Measurements from ENCODE around the gene SFMBT1. TPM values are rescaled to one million over a fixed set of nuclear protein-coding genes. Genes with fewer than 3 reads are reported as not detected.

The SFMBT1 gene
- total and polyA plus RNA-seq, 9 of the 15 experiments (the other 6 are each of a cell fraction or from before 2014, with no cell fraction given): 0.76 to 6.6 (median 3.6) TPM

GRCh38 chr3:52931328-52931727, 114.5 kb downstream of the SFMBT1 start:
- no peaks in the 10 kb centered on the region; a peak in 1 of 5 replicates for H3K4me1 ChIP-seq (replicated peaks in 1 of 2; ENCODE audit: control insufficient read depth in 2 of 2, insufficient read depth in 2 of 2, low read length in 2 of 2)
- H3K9me3 ChIP-seq (replicated peaks; ENCODE audit: control insufficient read depth, insufficient read depth, low read depth, low read length): no peaks in the 10 kb centered on the region
- no peaks in the 10 kb centered on the region for H4K20me1 ChIP-seq (replicated peaks; ENCODE audit: control insufficient read depth, insufficient read depth, low read length)
- intact Hi-C loops (cut with micrococcal nuclease): no loop called here
- ATAC-seq (no peak), DNase-seq (ENCODE audit: extremely low read depth in 1 of 4, low spot score in 3 of 4) (no peak), FAIRE-seq (no peak)
- TF ChIP-seq DMBX1 (CRISPR knock-in tag; IDR thresholded peaks at IDR 0.05; ENCODE audit: borderline replicate concordance) (no peak), NR2C1 (IDR thresholded peaks at IDR 0.05) (no peak), NR2C1 (tag; IDR thresholded peaks at IDR 0.05) (no peak), U2AF2 (optimal IDR thresholded peaks at IDR 0.05; ENCODE audit: low read depth, low read length) (no peak), ZNF354B (CRISPR knock-in tag; IDR thresholded peaks at IDR 0.05) (no peak), TARDBP (IDR thresholded peaks at IDR 0.05) (no peak), ZBTB2 (IDR thresholded peaks at IDR 0.05) (no peak), ZNF518B (CRISPR knock-in tag; IDR thresholded peaks at IDR 0.05) (no peak), TOE1 (IDR thresholded peaks at IDR 0.05; ENCODE audit: borderline replicate concordance) (no peak), TOE1 (CRISPR knock-in tag; IDR thresholded peaks at IDR 0.05; ENCODE audit: borderline replicate concordance, low read depth) (no peak), EP400 (IDR thresholded peaks at IDR 0.05) (no peak), ARID1B (IDR thresholded peaks at IDR 0.05) (no peak), CREBBP (IDR thresholded peaks at IDR 0.05; ENCODE audit: low read depth, low read length) (no peak), ZNF586 (CRISPR knock-in tag; conservative IDR thresholded peaks at IDR 0.05) (no peak), NR4A1 (CRISPR knock-in tag; IDR thresholded peaks at IDR 0.05) (no peak), NR4A1 (tag; IDR thresholded peaks at IDR 0.05) (no peak), ZFX (CRISPR knock-in tag; IDR thresholded peaks at IDR 0.05) (no peak), GATAD2B (IDR thresholded peaks at IDR 0.05; ENCODE audit: borderline replicate concordance) (no peak), ATF1 (CRISPR knock-in tag; IDR thresholded peaks at IDR 0.05) (no peak), ATF1 (tag; IDR thresholded peaks at IDR 0.05) (no peak)
- ChIA-PET CTCF (ENCODE audit: low intra/inter-chr PET ratio) (no interaction called here), POLR2A (interaction anchor here (0.8 kb wide), 1 partner anchor 116 kb away, joined by 3 read pairs; no protein-coding TSS in a partner anchor)
- no peaks in the 10 kb centered on the region for H3K27me3 ChIP-seq (ENCODE audit: control insufficient read depth in 2 of 2, insufficient read depth in 2 of 2, low read length in 2 of 2)
- BruUV-seq (replicated peaks): no TSS peak
- H3K9me1 ChIP-seq (ENCODE audit: control insufficient read depth, insufficient read depth, low read length): no peaks in the 10 kb centered on the region
- in situ Hi-C loops (cut with MboI): no loop called here
- H3K9ac ChIP-seq (ENCODE audit: insufficient read depth in 1 of 2, low read depth in 2 of 2, low read length in 2 of 2): no peak overlapping the region
- 73% methylated on average over 5 of the region's 6 CpGs for WGBS (ENCODE audit: insufficient coverage, low coverage, missing lambda C conversion rate)
- no peaks in the 10 kb centered on the region for H3K79me2 ChIP-seq (ENCODE audit: control insufficient read depth, insufficient read depth, low read length)
- 0 out of 3 replicates have a peak, but pooled peaks cover 5% of the 10 kb centered on the region for H3K36me3 ChIP-seq (ENCODE audit: control insufficient read depth, insufficient read depth, low read length)
- H3K27ac ChIP-seq (ENCODE audit: extremely low read depth, low read depth, low read length): no peak overlapping the region
- no peak overlapping the region for H3K4me3 ChIP-seq
- no peak overlapping the region for H3K4me2 ChIP-seq (ENCODE audit: insufficient read depth, low read length)
- H2AFZ ChIP-seq (ENCODE audit: low read depth, low read length): no peak overlapping the region

Data from K562 (cell line).